VCaP (cell line): ENCODE results near the gene ARHGAP12.
A peak's percentile ranks its signal among the peaks of the same experiment; 100 is the strongest.
"Not testable (repeated sequence)": the region's sequence is repeated elsewhere in the genome, so short reads cannot be mapped to it uniquely, and the experiment has no call there.

Source experiments
- H3K27ac ChIP-seq: fragments of 450-650 bp; 2 replicates; pipeline ENCODE4 v1.5.1; 2017
- CTCF ChIP-seq: fragments of 450-650 bp; conservative IDR thresholded peaks from 2 replicates; pipeline ENCODE4 v1.5.1; 2017; ENCODE audit warnings: mild to moderate bottlenecking, moderate library complexity

ARHGAP12 gene

GRCh38 chr10:31928549-31929260 is at the start of gene ARHGAP12:
Gene ARHGAP12 (minus strand): TSS chr10:31928831. CDS start chr10:31908855, 19,976 bp downstream.
- H3K27ac ChIP-seq: peak within 1 kb of the TSS; percentile 89
- TF ChIP-seq CTCF: no peak

GRCh38 chr10:31978156-31978483 is 49.5 kb upstream of the ARHGAP12 start:
- no peak overlapping the region for H3K27ac ChIP-seq
- TF ChIP-seq CTCF: no peak

GRCh38 chr10:31977440-31978155 is 49.0 kb upstream of the ARHGAP12 start:
- TF ChIP-seq CTCF: no peak
- H3K27ac ChIP-seq: no peak overlapping the region

- no peak overlapping the region for H3K27ac ChIP-seq
- TF ChIP-seq CTCF: no peak
Observed at GRCh38 chr10:31975157-31975765, 46.6 kb upstream of the ARHGAP12 start.

- TF ChIP-seq CTCF: no peak
Observed at GRCh38 chr10:31974434-31975124, 45.9 kb upstream of the ARHGAP12 start.

GRCh38 chr10:31972519-31973041 is 43.9 kb upstream of the ARHGAP12 start:
- TF ChIP-seq CTCF: no peak

More at GRCh38 chr10:31974434-31975124, 45.9 kb upstream of the ARHGAP12 start:
- no peak overlapping the region for H3K27ac ChIP-seq

GRCh38 chr10:31969847-31970246 is 41.2 kb upstream of the ARHGAP12 start:
- H3K27ac ChIP-seq: not testable (repeated sequence)

More at GRCh38 chr10:31972519-31973041, 43.9 kb upstream of the ARHGAP12 start:
- no peak overlapping the region for H3K27ac ChIP-seq
